GM13977 (cell line): Measurements from ENCODE around the gene NRP1.

Experiments
- DNase-seq: peaks from one replicate; pipeline ENCODE4 v3.0.0; 2012; ENCODE audit warnings: low spot score
- in situ Hi-C: fragments of 300-500 bp; cut with MboI; formaldehyde crosslinking; loops from one replicate; pipeline ENCODE4 v1.12.0; 2022; ENCODE audit warnings: low sequenced_read_pairs, low pct_unique_long_range_greater_than_20kb, mixed read lengths, inconsistent platforms; ENCODE audit not compliant: unreplicated experiment
- TF ChIP-seq, protein P1 (sequence below): IDR thresholded peaks from 2 replicates; pipeline ENCODE4 v1.5.1; 2012; ENCODE audit warnings: mild to moderate bottlenecking, control low read depth; ENCODE audit not compliant: insufficient read depth; ENCODE audit errors: extremely low read depth, missing control alignments

Gene NRP1

GRCh38 chr10:33235251-33235884 lies 99.1 kb downstream of the NRP1 start:
- in situ Hi-C loops = no loop called here
- TF ChIP-seq, protein P1, sequence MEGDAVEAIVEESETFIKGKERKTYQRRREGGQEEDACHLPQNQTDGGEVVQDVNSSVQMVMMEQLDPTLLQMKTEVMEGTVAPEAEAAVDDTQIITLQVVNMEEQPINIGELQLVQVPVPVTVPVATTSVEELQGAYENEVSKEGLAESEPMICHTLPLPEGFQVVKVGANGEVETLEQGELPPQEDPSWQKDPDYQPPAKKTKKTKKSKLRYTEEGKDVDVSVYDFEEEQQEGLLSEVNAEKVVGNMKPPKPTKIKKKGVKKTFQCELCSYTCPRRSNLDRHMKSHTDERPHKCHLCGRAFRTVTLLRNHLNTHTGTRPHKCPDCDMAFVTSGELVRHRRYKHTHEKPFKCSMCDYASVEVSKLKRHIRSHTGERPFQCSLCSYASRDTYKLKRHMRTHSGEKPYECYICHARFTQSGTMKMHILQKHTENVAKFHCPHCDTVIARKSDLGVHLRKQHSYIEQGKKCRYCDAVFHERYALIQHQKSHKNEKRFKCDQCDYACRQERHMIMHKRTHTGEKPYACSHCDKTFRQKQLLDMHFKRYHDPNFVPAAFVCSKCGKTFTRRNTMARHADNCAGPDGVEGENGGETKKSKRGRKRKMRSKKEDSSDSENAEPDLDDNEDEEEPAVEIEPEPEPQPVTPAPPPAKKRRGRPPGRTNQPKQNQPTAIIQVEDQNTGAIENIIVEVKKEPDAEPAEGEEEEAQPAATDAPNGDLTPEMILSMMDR = no peak
- DNase-seq = no peak

DNA sequence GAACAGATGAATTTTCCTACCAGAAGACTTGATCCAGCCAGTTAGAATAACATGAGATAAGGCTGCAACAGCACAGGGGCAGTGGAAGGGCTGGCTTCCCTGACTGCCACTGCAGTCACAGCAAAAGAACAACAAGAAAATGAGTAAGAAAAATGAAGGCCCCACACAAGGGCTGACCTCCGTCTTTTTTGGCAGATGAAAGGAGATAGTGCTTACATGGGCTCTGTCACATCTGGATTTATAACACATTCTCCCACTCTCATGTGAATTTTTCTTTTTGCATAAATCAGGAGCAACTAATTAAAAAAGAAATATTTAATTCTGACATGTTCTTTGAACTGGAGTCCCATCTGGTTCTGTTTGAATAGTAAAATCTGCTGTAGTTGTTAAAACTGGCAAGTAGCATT lies 99.6 kb downstream of the NRP1 start:
- in situ Hi-C loops = no loop called here
- DNase-seq = no peak
- TF ChIP-seq, protein P1 = no peak

- DNase-seq = no peak
- in situ Hi-C loops = no loop called here
- TF ChIP-seq, protein P1 = no peak
Measured at GRCh38 chr10:33233635-33234034, 100.8 kb downstream of the NRP1 start.

DNA sequence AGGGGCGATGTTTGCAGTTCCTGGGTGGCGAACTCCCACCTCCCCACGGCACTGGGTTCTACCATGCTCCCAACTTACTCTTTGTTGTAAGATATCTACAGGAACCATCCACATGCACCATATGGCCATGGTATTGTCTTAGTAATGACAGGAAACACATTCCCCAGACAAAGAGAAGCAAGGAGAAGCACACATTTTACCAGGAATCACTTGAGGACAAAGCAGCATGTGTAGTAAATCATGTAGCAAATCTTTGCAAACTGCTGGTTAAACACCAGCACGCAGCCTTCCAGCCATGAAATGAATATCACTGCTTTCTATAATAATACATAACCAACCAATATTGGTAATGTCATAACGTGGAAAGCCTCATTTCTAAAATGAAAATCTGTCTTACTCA lies 101.2 kb downstream of the NRP1 start:
- TF ChIP-seq, protein P1 = no peak
- no peak for DNase-seq
- in situ Hi-C loops = no loop called here

DNA sequence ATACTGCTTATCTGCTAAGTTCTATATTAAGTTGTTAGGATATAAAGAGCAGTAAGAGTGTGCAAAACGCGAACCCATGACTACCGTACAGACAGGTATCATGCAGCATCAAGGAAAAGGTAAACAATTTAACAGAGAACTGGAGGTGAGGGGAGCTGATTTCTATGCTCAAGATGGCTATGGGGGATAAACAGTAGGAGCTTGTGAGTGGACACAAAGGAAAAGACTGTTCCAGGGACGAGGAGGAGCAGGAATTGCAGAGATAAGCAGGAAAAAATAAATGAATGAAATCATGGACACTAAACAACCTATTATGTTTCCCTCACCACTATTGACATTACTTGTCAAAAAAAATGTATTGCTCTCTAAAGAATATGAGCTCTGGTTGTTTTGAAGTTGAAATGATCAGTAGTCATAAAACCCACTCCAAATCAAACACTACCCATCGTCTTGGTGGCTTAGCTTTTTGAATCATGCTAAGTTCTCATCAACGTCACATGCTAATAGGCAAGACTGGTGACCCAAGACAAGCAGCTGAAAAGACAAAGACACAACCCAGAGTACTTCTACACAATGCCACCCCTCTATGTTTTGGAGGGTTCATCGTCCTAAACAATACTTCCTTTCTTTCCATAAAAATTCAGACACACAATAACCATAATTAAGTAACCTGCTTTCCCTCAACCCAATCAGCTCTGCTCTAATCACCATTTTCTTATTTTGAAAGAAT lies 102.7 kb downstream of the NRP1 start:
- in situ Hi-C loops = no loop called here
- no peak for DNase-seq
- TF ChIP-seq, protein P1 = no peak

- no peak for DNase-seq
- in situ Hi-C loops = no loop called here
- TF ChIP-seq, protein P1 = no peak
Measured at GRCh38 chr10:33229949-33230267, 104.6 kb downstream of the NRP1 start.
